ENCODE data around the gene CD40LG.

GRCh38 chrX:136620780-136621179 lies 27.2 kb upstream of the CD40LG start:
- TF ChIP-seq CTCF (IDR thresholded peaks at IDR 0.05) (no peak), POLR2A (IDR thresholded peaks at IDR 0.05) (no peak), POLR2AphosphoS5 (IDR thresholded peaks at IDR 0.05) (no peak), EP300 (IDR thresholded peaks at IDR 0.05) (no peak)
